Measurements from ENCODE around the gene CCDC9B. TPM values are rescaled to one million over a fixed set of nuclear protein-coding genes. Genes with fewer than 3 reads are reported as not detected.

Gene CCDC9B
- total RNA-seq, 1 donor from 2014 or later, result 2.1 TPM

DNA sequence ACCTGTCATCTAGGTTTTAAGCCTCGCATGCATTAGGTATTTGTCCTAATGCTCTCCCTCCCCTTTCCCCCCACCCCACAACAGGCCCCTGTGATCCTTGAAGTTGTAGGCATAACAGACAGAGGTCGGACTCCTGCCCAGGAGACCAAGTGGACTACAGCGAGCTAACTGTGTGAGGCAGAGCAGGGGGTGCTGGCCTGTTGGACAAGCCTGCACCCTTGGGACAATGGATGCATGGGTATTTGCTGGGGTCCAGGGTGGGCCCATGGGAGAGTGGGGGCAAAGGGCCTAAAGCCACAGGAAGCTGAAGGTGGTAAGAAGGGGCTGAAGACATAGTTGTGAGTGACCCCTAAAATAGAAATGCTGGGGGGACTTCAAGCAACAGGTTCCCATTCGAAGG, 35.5 kb downstream of the CCDC9B start:
- H3K27me3 Mint-ChIP-seq, result no peaks in the 10 kb centered on the region
- POLR2A ChIA-PET, result interaction anchor here (1.1 kb wide), 1 partner anchor 32 kb away, joined by 6 read pairs; no protein-coding TSS in a partner anchor
- peaks cover 40% of the 10 kb centered on the region for H3K36me3 Mint-ChIP-seq (ENCODE audit: low read depth)
- TF ChIP-seq CTCF (IDR thresholded peaks at IDR 0.05), result no peak
- peaks cover 3% of the 10 kb centered on the region for H3K9me3 Mint-ChIP-seq
- intact Hi-C loops (cut with micrococcal nuclease), result no loop called here
- H3K4me1 Mint-ChIP-seq, result peaks cover 43% of the 10 kb centered on the region
- H3K27ac Mint-ChIP-seq, result no peak overlapping the region
- ATAC-seq (ENCODE audit: low read depth) (no peak), DNase-seq (no peak)
- no peak overlapping the region for H3K4me3 Mint-ChIP-seq
- CTCF ChIA-PET, result interaction anchor here (9.4 to 20.0 kb wide), 2 partner anchors 27 to 35 kb away, joined by 124 to 310 read pairs; partner anchors contain the start of gene CCDC9B

DNA sequence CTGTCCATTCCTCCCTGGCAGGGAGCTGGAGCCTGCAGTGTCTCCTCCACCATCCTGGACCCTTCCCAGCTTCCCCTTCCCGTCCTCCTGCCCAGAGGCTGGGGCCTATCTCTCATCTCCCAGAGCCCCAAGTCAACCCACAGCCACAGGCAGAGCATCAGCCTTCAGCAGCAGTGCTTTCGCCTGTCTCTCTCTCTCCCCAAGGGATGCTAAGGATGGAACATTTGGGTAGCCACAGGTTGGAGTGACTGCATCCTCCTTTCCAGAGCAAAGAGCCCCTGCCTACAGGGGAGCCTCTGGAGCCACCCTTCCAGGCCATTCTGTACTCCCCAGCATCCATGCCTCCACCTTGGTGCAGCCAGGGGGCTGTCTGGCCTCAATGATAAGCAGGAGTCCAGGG, 37.2 kb downstream of the CCDC9B start:
- ChIA-PET CTCF (interaction anchor here (0.8 to 2.5 kb wide), 3 partner anchors 24 to 86 kb away, joined by 4 to 10 read pairs (median 5); no protein-coding TSS in a partner anchor), POLR2A (interaction anchor here (0.6 to 1.2 kb wide), 2 partner anchors 52 to 65 kb away, joined by 3 to 6 read pairs; no protein-coding TSS in a partner anchor)
- Mint-ChIP-seq H3K4me1 (peaks cover 26% of the 10 kb centered on the region), H3K4me3 (no peak overlapping the region), H3K36me3 (ENCODE audit: low read depth) (peaks cover 54% of the 10 kb centered on the region), H3K9me3 (peaks cover 3% of the 10 kb centered on the region), H3K27me3 (no peaks in the 10 kb centered on the region), H3K27ac (no peak overlapping the region)
- intact Hi-C loops (cut with micrococcal nuclease), result no loop called here
- no peak for TF ChIP-seq CTCF (IDR thresholded peaks at IDR 0.05)
- DNase-seq (no peak), ATAC-seq (ENCODE audit: low read depth) (no peak)

DNA sequence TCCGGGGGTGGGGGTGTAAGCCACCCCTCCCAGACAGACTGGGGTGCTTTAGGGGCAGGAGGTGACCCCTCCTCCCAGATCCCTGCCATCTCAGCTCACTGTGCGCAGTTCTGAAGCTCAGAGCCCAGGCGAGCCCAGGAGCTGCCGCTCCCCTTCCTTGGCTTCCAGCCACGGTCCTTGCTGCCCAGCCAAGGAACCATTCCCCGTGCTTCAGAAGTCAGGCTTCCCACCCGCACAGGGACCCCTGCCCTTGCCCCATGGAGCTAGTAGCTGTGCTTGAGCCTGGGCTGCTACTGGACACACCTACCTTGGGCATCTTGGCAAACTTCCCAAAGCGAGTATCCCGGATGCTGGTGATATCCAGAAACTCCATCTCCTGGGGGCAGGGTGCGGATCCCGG, 37.8 kb downstream of the CCDC9B start:
- peaks cover 60% of the 10 kb centered on the region for H3K36me3 Mint-ChIP-seq (ENCODE audit: low read depth)

DNA sequence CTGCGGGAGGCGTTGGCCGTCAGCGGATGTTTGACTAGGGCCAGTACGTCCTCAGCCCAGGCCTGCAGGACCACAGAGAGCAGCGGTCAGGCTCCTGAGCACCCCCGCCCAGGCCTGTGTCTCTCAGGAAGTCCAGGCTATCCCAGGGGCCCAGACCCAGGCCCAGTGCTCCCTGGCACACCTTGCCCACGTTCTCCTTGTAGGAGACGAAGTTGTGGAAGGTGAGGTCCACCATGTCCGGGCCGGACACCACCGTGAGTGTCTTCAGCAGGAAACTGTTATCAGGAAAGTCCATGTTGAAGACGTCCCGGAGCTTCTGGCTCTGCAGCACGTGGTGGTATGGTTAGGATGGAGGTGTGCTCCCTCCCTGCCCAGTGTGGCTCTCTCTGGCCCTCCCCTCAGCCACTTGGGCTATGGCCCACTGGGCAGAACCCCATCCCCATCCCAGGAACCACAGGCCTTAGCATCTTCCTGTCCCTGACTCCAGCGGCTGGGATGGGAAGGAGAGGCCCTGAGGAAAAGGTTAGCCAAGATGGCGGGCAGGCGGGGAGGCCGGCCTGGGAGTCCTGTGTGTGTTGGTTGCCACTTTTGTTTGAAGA, 38.4 kb downstream of the CCDC9B start:
- no peak for TF ChIP-seq CTCF (IDR thresholded peaks at IDR 0.05)
- CTCF ChIA-PET, result interaction anchor here (2.5 kb wide), 1 partner anchor 23 kb away, joined by 10 read pairs; no protein-coding TSS in a partner anchor
- Mint-ChIP-seq H3K4me1 (peaks cover 19% of the 10 kb centered on the region), H3K4me3 (no peak overlapping the region), H3K9me3 (peaks cover 3% of the 10 kb centered on the region), H3K27me3 (no peaks in the 10 kb centered on the region), H3K36me3 (ENCODE audit: low read depth) (peaks cover 65% of the 10 kb centered on the region), H3K27ac (no peak overlapping the region)
- no peak for ATAC-seq (ENCODE audit: low read depth)
- POLR2A ChIA-PET, result interaction anchor here (1.2 to 1.7 kb wide), 2 partner anchors 53 to 263 kb away, joined by 3 read pairs; partner anchors contain the start of gene SRP14
- intact Hi-C loops (cut with micrococcal nuclease), result no loop called here
- DNase-seq, result no peak

More for the DNA sequence above, 37.8 kb downstream of the CCDC9B start:
- TF ChIP-seq CTCF (IDR thresholded peaks at IDR 0.05), result no peak
- DNase-seq (no peak), ATAC-seq (ENCODE audit: low read depth) (no peak)
- ChIA-PET POLR2A (interaction anchor here (1.2 to 1.7 kb wide), 2 partner anchors 53 to 264 kb away, joined by 3 read pairs; partner anchors contain the start of gene SRP14), CTCF (interaction anchor here (0.9 to 2.5 kb wide), 2 partner anchors 23 to 35 kb away, joined by 4 to 10 read pairs; no protein-coding TSS in a partner anchor)
- H3K27ac Mint-ChIP-seq, result no peak overlapping the region
- peaks cover 24% of the 10 kb centered on the region for H3K4me1 Mint-ChIP-seq
- H3K4me3 Mint-ChIP-seq, result no peak overlapping the region
- H3K27me3 Mint-ChIP-seq, result no peaks in the 10 kb centered on the region
- intact Hi-C loops (cut with micrococcal nuclease), result no loop called here
- peaks cover 3% of the 10 kb centered on the region for H3K9me3 Mint-ChIP-seq

- Mint-ChIP-seq H3K9me3 (peaks cover 3% of the 10 kb centered on the region), H3K27ac (no peak overlapping the region), H3K27me3 (no peaks in the 10 kb centered on the region), H3K36me3 (ENCODE audit: low read depth) (peaks cover 71% of the 10 kb centered on the region), H3K4me1 (peaks cover 14% of the 10 kb centered on the region), H3K4me3 (no peak overlapping the region)
- ATAC-seq (ENCODE audit: low read depth) (no peak), DNase-seq (no peak)
- intact Hi-C loops (cut with micrococcal nuclease), result no loop called here
- TF ChIP-seq CTCF (IDR thresholded peaks at IDR 0.05), result no peak
- ChIA-PET POLR2A (interaction anchor here (1.7 kb wide), 1 partner anchor 262 kb away, joined by 3 read pairs; the partner anchor contains the start of gene SRP14), CTCF (interaction anchor here (0.8 kb wide), 1 partner anchor 22 kb away, joined by 3 read pairs; no protein-coding TSS in a partner anchor)
These were observed 39.1 kb downstream of the CCDC9B start for GRCh38 chr15:40301467-40302179.

Data from activated B cell treated with CpG ODN at 0.5 μM for 24 hours (primary cell).